ENCODE data around the gene FBXO47.

- no peak for TF ChIP-seq REST (IDR thresholded peaks at IDR 0.05; ENCODE audit: borderline replicate concordance in 1 of 2, low read depth in 1 of 2, low read length in 2 of 2)
- TF ChIP-seq FOXK2 (IDR thresholded peaks at IDR 0.05): no peak
- TF ChIP-seq NR2C2 (CRISPR knock-in tag; IDR thresholded peaks at IDR 0.05; ENCODE audit: borderline replicate concordance): no peak
- TF ChIP-seq YY1 (IDR thresholded peaks at IDR 0.05; ENCODE audit: insufficient read depth, insufficient replicate concordance, low read depth, low read length): no peak
- TF ChIP-seq POLR2AphosphoS2 (IDR thresholded peaks at IDR 0.05; ENCODE audit: low read depth, low read length): no peak
Measured at GRCh38 chr17:39008633-39009032, 41.4 kb upstream of the FBXO47 start.

All from HepG2 (cell line).